ENCODE results near the gene SAA2. TPM values are rescaled to one million over a fixed set of nuclear protein-coding genes. Genes with fewer than 3 reads are reported as not detected.

Gene SAA2
- total RNA-seq (2022) (22.0 and 31.5 TPM in 2 replicates), Bru-seq, nascent RNA (percentile 78 among the genes with signal in this experiment), BruChase-seq, experiment 1, labeled RNA remaining after a 6-hour chase (percentile 87 among the genes with signal in this experiment), BruChase-seq, experiment 2, labeled RNA remaining after a 2-hour chase (percentile 93 among the genes with signal in this experiment)
- long read RNA-seq, transcript SAA2-201 (4 exons, 563 nt), result major isoform, 25 of 28 reads
- long read RNA-seq, partial matches to known transcripts, result 1 of 28 reads
- long read RNA-seq, other reads (novel, unspliced or antisense), result 0 of 28 reads

DNA sequence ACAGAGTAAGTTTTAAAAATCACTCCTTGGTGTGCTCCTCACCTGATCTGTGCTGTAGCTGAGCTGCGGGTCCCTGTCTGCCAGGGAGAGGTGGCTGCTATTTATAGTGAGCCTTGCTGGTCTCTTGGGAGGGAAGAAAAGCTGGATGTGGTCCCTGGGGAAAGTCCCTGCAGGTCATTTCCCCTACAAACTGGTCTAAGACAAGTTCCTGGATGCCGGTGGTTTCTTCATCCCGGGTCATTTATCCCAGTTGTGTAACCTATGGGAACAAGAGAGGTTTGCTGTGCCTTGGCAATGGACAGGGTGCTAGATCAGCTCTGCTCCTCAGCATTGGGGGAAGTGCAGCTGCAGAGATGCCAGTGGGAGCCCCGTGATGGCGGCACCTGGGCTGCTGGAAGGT lies at the start of gene SAA2:
Gene SAA2, minus strand, starts transcription at position 108 of the 400 bp plus-strand sequence. CDS start 657 bp downstream, outside the sequence.
- H3K27ac Mint-ChIP-seq (ENCODE audit: unreplicated experiment), result peak within 1 kb of the TSS; percentile 12
- H3K27me3 Mint-ChIP-seq (ENCODE audit: unreplicated experiment), result no peaks in the 10 kb centered on the region
- H3K4me1 Mint-ChIP-seq (ENCODE audit: low read depth, unreplicated experiment), result peaks cover 25% of the 10 kb centered on the region
- no TSS peak for BruUV-seq (replicated peaks)
- no peaks in the 10 kb centered on the region for H3K9me3 Mint-ChIP-seq (ENCODE audit: low read depth, unreplicated experiment)
- peak within 1 kb of the TSS; percentile 28 for H3K4me3 Mint-ChIP-seq (ENCODE audit: low read depth, unreplicated experiment)
- CTCF ChIA-PET, result no interaction called here
- intact Hi-C loops (cut with micrococcal nuclease; ENCODE audit: unreplicated experiment), result loop anchor here (10.0 kb wide), 1 partner anchor 276 kb away; the partner anchor contains the start of gene TSG101
- TF ChIP-seq, protein P1, sequence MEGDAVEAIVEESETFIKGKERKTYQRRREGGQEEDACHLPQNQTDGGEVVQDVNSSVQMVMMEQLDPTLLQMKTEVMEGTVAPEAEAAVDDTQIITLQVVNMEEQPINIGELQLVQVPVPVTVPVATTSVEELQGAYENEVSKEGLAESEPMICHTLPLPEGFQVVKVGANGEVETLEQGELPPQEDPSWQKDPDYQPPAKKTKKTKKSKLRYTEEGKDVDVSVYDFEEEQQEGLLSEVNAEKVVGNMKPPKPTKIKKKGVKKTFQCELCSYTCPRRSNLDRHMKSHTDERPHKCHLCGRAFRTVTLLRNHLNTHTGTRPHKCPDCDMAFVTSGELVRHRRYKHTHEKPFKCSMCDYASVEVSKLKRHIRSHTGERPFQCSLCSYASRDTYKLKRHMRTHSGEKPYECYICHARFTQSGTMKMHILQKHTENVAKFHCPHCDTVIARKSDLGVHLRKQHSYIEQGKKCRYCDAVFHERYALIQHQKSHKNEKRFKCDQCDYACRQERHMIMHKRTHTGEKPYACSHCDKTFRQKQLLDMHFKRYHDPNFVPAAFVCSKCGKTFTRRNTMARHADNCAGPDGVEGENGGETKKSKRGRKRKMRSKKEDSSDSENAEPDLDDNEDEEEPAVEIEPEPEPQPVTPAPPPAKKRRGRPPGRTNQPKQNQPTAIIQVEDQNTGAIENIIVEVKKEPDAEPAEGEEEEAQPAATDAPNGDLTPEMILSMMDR (IDR thresholded peaks at IDR 0.05; ENCODE audit: unreplicated experiment), result no peak
- H3K36me3 Mint-ChIP-seq (ENCODE audit: insufficient read depth, unreplicated experiment), result peaks cover 8% of the 10 kb centered on the region
- DNase-seq, result peak; percentile 55

DNA sequence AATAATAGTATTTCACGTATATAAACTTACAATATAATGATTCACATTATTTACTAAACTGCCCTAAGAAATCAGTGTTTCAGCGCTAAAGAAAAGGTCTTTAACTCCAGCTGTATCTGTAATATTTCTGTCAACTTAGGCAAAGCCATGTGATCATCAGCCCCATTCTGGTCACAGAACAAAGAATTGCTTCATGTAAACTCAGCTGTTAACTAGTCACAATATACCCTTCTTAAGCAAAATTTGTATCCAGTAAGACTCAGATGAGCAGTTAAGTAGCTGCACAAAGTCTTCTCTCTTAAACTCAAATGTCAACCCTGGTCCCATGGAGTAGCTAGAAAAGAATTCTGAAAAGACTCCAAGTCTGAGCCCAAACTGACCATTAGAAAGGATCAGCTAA lies 46.8 kb upstream of the SAA2 start:
- TF ChIP-seq, protein P1 (IDR thresholded peaks at IDR 0.05; ENCODE audit: unreplicated experiment), result no peak
- H3K9me3 Mint-ChIP-seq (ENCODE audit: low read depth, unreplicated experiment), result no peaks in the 10 kb centered on the region
- H3K27ac Mint-ChIP-seq (ENCODE audit: unreplicated experiment), result no peak overlapping the region
- no peak overlapping the region for H3K4me3 Mint-ChIP-seq (ENCODE audit: low read depth, unreplicated experiment)
- no peaks in the 10 kb centered on the region for H3K27me3 Mint-ChIP-seq (ENCODE audit: unreplicated experiment)
- no peak for DNase-seq
- CTCF ChIA-PET, result no interaction called here
- intact Hi-C loops (cut with micrococcal nuclease; ENCODE audit: unreplicated experiment), result no loop called here
- BruUV-seq (replicated peaks), result no TSS peak
- no peaks in the 10 kb centered on the region for H3K4me1 Mint-ChIP-seq (ENCODE audit: low read depth, unreplicated experiment)
- H3K36me3 Mint-ChIP-seq (ENCODE audit: insufficient read depth, unreplicated experiment), result peaks cover 46% of the 10 kb centered on the region

DNA sequence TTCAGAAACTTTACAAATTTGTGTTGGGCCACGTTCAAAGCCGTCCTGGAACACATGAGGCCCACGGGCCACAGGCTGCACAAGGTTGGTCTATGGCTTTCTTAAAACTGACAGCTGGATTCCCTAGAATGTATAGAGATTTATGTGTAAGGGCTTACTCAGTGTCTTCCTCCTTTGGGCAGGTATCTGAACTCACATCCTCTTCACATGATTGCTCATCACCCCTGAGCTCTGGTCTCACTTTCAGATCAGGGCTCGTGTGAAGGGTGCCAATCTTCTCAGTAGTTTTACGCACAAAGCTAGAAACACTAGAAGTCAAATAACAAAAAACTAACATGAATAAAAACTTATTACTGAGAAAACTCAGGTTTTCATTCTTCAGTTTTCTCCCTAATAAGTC lies 46.4 kb upstream of the SAA2 start:
- H3K27ac Mint-ChIP-seq (ENCODE audit: unreplicated experiment), result no peak overlapping the region
- DNase-seq, result no peak
- H3K9me3 Mint-ChIP-seq (ENCODE audit: low read depth, unreplicated experiment), result no peaks in the 10 kb centered on the region
- CTCF ChIA-PET, result no interaction called here
- H3K4me1 Mint-ChIP-seq (ENCODE audit: low read depth, unreplicated experiment), result no peaks in the 10 kb centered on the region
- peaks cover 41% of the 10 kb centered on the region for H3K36me3 Mint-ChIP-seq (ENCODE audit: insufficient read depth, unreplicated experiment)
- intact Hi-C loops (cut with micrococcal nuclease; ENCODE audit: unreplicated experiment), result no loop called here
- no TSS peak for BruUV-seq (replicated peaks)
- no peaks in the 10 kb centered on the region for H3K27me3 Mint-ChIP-seq (ENCODE audit: unreplicated experiment)
- no peak overlapping the region for H3K4me3 Mint-ChIP-seq (ENCODE audit: low read depth, unreplicated experiment)
- TF ChIP-seq, protein P1 (IDR thresholded peaks at IDR 0.05; ENCODE audit: unreplicated experiment), result no peak

DNA sequence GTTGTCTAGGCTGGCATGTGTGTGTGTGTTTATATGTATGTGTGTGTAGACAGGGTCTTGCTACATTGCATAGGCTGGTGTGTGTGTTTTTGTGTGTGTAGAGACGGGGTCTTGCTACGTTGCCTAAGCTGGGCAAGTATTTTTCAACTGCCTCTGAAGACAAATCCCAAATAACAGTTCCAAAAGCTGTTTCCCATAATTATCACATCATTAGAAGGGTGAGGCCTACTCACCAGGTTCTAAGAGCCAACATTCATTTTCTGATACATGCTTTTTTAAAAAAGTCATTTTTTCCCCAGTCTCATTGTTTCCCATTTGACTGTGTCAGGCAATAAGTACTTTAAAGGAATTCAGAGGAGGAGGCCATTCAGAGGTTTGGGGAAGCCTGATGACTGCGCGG lies 40.4 kb upstream of the SAA2 start:
- BruUV-seq (replicated peaks), result no TSS peak
- Mint-ChIP-seq H3K27me3 (ENCODE audit: unreplicated experiment) (no peaks in the 10 kb centered on the region), H3K9me3 (ENCODE audit: low read depth, unreplicated experiment) (no peaks in the 10 kb centered on the region), H3K27ac (ENCODE audit: unreplicated experiment) (no peak overlapping the region), H3K36me3 (ENCODE audit: insufficient read depth, unreplicated experiment) (peaks cover 15% of the 10 kb centered on the region), H3K4me1 (ENCODE audit: low read depth, unreplicated experiment) (no peaks in the 10 kb centered on the region), H3K4me3 (ENCODE audit: low read depth, unreplicated experiment) (no peak overlapping the region)
- CTCF ChIA-PET, result no interaction called here
- DNase-seq, result no peak
- intact Hi-C loops (cut with micrococcal nuclease; ENCODE audit: unreplicated experiment), result no loop called here
- TF ChIP-seq, protein P1 (IDR thresholded peaks at IDR 0.05; ENCODE audit: unreplicated experiment), result no peak
